ENCODE results near the gene SSBP3.

The SSBP3 gene

DNA sequence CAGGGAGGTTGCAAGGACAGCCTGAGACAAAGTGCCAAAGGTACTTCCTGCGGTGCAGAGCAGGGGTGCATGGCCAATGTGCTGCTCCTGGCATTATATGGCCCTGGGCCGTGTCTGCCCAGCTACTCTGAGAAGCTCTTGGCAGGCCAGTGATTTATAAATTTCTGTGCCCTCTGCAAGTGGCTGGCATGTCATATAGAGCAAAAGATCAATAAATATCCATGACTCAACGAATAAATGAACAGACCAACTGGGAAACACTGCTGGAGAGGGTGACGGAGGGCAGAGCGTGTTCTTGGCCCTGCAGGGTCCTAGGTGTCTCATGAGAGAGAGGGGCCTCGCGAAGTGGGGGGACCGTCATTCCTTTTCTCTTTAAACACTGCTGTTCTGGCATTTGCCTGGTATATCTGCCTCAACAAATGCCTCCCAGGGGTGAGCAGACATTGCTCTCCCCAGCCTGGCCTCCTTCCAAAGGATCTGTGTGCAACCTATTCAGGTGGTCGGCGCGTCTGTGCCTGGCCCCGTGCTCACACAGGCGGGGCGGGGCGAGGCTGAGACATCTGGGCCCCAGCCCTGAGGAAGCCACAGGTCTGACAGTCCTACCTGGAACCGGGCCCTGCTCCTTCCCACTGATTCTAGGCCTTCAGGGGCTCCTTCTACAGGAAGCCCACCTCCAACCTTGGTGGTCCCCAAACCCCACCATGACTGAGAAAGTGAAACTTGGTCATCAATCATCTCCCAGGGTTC, 123.9 kb downstream of the SSBP3 start:
- DNase-seq = peak; percentile 11

DNA sequence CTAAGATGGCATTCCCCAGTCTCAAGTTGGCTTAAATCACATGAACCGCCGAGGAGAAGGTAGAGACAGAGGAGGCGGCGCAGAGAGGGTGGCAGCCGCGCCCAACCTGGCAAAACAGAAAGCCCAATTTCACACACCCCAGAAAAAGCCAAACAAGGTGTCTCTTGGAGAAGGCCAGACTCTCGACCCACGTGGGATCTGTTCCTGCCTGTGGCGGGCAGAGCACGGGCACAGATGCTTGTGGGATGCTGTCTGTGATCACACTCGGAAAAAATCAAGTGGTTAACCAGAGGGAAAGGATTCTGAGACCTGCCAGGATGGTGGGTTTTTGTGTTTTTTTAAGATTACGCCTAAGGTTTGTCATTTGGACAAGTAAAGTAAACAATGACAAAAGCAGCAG, 125.5 kb downstream of the SSBP3 start:
- no peak for DNase-seq

DNA sequence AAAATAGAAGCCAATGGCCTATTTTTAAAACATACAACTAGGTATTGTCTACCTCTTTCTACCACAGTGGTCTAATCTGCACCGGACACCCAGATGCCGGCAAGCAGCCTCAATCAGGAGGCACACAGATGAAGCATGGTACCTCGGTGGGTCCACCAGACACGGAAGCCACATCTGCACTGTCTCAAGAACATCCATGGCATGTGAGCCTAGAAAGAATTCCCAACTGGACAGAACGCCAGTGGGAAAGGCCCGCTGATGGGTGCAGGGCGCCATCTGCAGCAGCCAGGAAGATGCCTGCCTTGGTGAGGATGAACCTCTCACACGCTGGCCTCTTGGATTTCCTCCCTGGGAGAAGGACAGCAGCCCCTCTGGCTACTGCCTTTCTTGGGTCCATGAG, 126.7 kb downstream of the SSBP3 start:
- DNase-seq = no peak

DNA sequence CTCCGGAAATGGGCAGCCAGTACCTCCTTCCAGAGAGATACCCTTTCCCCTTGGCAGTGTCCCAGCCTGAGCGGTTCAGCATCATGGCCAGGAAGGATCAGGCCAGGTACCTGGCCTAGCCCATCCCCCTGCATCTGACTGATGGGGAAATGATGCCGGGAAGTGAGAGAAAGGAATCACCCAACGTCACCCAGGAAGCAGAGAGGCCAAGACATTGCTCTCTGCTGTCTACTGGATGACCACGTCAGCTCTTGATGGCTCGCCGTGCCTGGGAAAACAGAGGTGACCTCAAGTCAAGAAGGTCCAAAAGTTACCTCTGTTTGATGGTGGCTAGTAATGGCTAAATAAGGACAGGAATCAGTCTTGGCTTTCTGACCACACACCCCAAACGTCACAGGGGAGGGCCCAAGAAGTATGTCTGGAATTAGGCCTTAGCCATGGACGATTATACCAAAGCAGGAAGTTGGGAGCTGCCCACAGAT, 127.2 kb downstream of the SSBP3 start:
- DNase-seq = no peak

DNA sequence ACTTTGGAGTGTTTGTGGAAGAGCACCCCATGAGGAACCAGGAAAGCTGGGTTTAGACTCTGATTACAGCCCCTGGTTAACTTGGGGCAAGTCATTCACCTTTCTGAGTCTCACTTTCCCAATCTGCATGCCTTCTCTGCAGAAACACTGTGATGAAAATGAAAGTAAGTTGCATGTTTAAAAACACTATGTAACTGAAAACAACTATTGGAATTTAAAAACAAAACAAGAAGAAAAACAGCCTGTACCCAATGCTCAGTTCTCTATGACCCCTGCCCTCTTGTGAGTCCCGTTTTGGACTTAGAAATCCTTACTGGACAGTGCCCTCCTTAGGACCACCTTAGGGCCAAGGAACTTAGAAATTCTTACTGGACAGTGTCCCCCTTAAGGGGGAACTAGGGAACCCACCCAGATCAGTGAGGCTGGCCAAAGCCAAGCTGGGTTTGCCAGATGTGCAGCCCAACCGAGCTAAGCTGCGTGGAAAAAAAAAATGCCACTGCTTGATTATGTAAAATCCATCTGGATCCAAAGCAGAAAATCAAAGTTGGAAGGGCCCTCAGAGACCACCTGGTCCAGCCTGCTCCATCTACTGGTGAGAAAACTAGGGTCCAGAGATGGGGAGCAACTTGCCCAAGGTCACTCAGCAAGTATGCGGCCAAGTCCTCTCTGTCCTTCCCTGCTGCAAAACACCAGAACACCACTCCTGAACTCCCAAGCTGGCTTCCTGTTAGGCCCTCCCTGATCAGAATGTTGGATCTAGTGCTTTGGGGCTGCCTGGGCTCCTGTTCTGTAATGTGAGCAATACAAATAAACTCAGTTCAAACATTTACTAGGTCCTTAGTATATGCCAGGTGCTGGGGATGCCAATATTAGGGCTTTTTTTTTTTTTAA, 128.5 kb downstream of the SSBP3 start:
- no peak for DNase-seq

DNA sequence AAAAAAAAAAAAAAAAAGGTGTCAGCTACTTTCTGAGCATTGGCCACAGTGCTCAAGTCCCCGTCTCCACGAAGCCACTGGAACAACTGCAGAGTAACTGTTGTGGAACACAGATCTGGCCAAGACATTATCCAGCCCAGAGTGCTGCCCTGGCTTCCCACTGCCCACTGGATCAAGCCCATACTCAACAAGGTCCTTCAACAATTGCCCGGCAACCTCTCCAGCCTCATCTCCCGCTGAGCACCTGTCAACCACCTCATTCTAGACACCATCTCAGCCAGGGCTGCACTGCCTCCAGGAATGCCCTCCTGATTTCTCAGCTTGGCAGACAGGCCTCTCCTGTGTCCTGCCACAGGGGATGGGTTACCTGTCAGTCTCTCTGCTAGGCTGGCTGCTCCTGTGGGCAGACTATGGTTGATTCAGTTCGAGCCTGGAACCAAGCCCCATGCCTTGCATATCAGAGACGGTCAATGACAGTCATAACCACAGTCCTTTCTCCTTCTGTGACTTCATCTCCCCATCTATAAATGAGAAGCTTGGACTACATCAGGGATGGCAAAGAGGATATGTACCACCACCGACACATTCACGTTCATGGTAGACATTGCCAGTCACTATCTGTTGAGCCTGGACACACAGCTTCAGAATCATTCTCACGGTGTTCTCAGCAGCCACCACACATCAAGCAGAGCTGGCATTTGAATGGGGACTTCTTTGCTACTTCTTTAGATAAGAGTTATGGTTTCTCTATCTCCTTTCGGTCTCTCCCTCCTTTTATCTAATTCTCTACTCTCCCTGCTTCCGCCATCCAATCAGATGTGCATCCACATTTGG, 129.4 kb downstream of the SSBP3 start:
- no peak for DNase-seq

DNA sequence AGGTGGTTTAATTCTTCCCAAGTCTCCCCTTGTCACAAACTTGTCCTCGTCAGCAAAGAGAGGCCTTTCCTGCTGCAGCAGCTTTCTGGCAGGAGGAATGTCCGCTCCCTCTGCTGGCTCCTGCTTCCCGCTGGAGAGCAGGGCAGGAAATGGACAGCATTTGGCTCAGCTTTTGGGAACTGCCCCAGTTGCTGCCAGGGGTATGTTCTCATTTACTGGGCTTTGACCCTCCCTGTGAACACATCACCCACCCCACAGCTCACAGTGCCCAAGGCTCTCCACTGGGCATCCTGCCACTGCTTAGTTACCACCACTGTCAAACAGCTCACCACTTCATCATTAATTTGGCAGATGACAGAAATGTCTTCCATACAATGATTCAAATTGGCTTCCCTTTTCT, 130.8 kb downstream of the SSBP3 start:
- no peak for DNase-seq

DNA sequence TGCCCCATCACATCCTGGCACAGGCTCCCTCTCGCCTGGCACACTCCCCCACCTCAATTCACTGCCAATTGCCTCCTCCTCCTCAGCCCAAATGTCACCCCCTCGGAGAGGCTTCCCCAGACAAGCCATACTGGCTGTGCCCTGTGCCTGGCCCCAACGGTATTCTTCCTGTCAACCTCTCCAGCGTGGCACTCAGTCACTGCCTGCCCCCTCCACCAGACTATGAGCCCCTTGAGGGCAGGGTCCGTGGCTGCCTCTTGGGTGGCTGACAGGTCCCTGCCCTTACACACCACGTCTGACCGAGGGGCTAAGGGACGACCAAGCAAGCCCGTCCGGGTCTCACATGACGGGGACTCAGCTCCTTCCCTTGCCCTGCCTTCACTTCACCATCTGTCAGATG, 131.3 kb downstream of the SSBP3 start:
- no peak for DNase-seq

DNA sequence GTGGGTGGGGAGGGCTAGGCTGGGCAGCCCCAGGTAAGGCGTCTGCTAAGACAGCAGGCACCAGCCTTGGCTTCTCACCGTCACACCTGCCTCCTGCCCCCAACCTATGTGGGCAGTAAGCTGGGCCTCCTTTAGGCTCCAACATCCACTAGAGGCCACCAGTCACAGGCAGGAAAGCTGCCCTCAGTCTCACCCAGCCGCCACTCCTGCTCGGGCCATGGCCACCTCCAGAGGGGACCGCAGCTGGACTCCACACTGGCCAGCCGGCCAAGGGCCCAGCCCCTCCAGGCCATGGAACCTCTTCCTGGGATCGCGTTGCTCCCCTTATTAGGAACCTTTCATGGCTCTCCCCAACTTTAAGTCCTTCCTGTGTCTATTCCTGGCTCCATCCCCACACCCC, 131.7 kb downstream of the SSBP3 start:
- no peak for DNase-seq

DNA sequence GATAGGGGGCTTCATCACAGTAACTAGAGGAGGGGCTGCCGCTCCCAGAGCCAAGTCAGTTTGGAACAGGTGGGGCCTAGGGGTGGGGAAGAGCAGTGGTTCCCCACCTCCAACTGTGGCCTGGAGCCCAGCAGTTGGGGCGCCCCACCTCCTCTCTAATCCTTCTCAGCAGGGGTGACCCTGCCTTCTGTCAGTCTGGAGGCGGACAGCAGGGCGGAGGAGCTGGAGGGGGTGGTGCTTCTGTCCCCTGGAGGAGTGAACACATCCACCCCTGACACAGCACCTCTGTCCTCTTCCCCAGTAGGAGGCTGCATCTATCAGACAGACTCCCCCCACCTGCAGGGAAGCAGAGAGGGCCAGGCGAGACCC, 132.4 kb downstream of the SSBP3 start:
- DNase-seq = peak; percentile 80

DNA sequence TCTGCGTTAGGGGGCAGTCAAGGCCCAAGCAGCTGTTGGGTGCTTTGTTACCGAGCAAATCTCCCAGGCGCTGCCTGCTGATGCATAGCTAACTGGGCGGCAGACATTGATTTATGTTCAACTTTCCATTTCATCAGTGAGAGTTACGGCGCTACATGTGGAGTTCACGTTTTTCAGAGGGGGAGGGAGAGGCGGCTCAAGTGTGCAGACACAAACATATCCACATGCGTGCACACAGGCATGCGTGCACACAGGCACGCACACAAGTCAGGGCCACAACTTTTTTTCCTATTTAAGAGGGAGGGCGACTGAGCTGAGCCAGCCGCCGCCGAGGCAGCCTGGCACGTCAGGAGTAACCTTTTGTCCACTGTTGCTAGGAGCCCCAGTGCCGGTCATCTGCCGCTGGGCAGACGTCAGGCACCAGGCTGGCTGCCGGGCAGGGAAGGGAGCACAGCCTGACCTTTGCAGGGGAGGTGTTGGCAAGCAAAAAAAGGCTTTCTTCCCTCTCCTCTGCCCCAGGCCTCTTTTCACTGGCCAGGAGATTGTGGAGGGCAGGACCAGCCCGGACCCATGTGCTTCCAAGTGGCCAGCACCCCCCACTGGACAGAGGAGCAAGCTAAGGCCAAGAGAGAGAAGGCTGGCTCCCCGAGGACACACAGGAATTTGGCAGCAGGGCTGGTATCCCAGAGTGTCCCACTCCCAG, 133.0 kb downstream of the SSBP3 start:
- peak; percentile 88 for DNase-seq

DNA sequence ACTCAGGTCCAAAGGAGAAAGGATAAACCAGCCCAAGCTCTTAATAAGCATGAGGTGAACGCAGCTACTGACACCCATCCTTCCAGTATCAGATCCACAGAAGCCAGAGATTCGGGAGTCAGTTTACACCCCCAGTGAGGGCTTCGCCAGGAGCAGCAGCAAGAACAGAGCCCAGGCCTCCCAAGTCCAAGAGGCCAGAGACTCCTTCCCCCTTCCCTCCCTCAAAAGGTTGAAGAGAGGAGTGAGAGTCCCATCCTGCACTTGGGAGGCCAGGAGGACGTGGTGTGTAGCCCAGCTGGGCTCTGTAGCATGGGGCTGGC, 133.5 kb downstream of the SSBP3 start:
- DNase-seq = no peak

DNA sequence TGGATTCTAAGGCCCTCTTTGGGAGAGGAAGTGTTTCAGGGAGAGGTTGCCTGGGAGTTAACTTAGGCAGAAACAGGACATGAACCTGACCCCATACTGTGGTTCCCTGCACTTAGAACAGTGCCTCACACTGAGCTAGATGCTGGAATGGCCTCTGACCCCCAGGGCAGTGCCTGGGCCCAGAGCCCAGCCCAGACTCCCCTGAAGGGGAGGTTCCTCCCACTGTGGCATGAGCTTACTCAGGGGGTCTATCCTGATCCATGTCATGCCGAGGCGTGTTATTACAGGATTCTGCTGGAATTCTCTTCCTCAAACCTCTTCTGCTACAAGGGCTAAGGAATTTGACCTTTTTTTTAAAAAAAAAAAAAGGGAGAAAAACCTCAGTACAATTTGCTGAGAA, 134.1 kb downstream of the SSBP3 start:
- no peak for DNase-seq

DNA sequence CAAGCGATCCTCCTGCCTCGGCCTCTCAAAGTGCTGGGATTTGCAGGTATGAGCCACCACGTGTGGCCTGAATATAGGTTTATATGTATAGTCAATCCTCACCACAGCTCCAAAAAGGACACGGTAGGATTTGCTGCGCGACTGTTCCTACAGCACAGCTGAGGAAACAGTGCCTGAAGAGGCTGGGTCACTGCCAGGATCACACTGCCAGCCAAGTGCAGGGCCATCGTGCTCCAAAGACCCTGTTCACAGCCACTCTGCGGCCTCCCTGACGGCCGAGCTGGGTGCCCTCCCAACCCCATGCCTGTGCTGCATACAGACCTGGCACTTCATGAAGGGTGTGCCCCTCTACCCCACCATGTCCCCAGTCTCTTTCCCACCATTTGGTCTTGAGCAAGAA, 134.9 kb downstream of the SSBP3 start:
- no peak for DNase-seq

DNA sequence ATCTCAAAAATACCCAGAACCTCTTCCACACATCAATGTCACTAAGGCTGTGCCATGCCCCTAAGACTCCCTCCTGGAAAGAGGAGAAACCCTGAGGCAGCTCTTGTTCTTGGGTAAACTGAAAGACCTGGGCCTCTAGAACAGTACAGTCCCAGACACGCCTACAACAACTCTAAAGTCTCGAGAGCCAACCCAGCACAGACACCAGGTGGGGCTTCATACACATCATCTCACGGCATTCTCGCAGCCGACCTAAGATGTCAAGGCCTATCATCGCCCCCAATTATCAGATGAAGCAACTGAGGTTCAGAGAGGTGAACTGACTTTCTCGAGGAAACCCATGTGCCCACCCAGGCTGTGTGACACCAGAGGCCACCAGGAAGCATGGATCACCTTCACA, 135.7 kb downstream of the SSBP3 start:
- no peak for DNase-seq

DNA sequence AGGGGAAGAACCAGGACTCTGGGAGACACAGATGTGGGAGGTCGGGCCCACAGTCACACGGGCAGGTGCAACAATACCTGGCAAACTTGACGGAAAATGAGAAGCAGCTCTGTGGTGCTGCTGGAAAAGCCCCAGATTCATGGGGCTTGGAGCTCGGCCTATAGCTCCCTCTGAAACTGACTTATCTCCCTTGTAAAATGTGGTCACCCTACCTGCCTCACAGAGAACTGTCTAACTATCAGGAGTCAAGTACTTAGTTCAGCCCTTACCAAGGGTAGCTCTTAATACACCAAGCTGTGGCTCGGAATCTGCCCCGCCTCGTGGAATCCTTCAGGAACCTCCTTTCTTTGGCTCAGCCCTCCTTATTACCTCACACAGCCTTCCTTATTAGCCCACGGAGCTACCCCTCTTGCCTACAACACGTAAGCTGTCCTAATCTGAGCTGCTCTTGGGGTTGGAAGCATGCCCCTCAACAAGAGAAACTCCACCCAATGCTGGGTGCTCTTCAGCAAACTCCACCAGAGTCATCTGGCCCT, 137.4 kb downstream of the SSBP3 start:
- no peak for DNase-seq

DNA sequence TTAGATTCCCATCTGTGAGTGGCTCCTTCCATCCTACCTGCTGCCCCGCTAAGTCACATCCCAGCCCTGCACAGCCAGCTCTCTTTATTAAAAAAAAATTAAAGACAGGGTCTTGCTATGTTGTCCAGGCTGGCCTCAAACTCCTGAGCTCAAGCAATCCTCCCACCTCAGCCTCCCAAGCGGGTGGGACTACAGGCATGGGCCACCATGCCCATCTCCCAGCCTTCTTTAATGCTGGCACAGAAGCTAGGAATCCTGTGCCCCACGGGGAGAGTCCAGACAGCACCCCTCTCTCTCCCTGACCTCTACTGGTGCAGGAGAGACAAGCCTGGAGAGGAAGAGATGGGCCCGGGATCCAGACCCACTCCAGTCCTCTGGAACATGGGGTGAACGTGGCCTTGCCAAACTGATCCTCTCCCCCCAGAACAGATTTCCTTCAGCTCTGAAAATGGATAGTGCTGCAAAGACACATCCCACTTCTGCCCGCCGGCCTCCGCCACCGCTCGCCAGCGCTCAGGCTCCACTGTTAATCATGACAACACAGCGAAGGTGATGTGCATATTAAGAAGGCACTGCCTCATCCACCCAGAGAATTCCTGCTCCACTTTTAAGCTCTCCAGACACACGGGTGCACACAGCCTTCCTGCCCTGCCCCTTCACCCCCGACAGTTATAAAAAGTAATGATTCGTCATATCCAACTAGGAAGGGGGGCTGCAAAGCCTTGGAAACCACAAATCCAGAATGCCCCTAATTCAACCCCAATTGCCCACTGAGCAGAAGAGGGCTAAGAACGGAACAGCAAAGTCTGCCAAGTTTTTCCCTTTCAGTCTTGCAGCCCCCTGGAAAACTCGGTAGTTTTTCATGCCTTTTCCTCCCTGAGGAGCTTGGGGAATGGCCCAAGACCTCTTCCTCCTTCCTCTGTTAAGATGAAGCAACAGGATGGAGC, 138.1 kb downstream of the SSBP3 start:
- no peak for DNase-seq

DNA sequence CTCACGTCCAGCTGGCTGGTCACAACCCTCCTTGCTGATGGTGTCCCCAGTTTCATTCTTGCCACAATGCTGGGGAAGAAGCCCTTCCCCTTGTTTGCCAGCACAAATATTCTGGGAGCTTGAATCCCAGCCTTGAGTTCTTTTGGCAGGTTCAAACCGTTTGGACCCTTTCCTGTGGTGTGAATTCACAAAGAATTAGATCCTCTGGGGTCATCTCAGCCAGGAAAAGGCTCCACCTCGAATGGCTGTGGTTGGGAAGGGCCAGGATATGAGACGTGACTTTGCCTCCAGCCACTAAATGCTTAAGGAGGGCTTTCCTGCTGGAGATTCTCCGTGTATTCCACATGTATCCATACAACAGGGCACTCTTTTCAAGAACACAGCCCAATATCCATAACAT, 139.3 kb downstream of the SSBP3 start:
- DNase-seq = no peak

DNA sequence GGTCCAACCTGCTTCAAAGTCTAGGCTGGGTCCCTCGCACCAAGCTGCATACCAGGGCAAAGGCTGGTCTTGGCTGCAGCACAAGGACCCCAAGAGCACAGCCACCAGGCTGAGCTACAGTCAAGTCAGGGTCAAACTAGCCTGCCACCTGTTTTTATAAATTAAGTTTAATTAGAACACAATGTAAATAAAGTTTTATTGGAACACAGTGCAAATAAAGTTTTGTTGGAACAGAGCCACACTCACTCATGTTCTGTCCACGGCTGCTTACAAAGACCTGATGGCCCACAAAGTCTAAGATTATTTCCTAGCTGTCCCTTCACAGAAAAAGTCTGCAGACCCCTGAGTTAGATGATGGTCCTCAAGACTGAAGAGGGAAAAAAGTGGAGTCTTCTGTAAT, 140.0 kb downstream of the SSBP3 start:
- DNase-seq = no peak

DNA sequence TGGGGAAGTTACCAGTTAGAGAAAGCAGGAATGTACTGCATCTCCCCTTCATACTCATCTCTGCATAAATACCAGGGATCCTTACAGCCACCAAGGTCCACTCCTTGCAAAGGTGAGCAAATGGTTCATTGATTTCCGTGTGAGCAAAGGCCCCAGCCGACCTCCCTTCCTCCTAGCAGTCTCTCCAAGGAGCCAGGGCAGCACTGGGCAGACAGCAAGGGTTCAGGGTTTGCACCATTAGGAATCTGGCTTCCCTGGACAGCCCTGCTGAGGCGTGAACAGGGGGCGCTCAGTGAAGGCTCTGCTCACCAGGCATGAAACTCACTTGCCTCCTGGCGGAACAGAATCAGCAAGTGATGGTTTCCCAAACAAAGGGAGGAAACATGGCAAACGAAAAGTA, 140.5 kb downstream of the SSBP3 start:
- no peak for DNase-seq

DNA sequence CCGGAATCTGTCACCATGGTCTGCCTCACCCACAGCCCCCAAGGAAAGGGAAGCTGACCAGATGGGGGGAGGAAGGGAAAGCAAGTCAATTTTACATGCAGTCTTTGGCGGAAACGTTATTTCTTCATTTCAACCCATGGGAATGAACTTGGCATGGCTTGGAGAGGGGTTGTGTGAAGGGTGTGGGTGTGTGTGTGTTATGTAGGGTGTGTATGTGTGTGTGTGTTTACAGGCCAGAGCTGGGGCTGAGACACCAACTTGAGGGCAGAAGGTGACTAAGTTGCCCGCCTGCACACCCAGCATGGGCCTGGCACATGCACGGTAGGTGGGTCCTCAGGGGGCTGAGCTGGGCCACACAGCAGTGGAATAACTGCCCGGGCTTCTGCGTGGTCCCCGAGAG, 141.1 kb downstream of the SSBP3 start:
- DNase-seq = no peak
